WTC11 (cell line): Measurements from ENCODE around the gene DCTN1.

Source experiments
- IRF1 ChIP-seq: sonication (generic); formaldehyde crosslinking; IDR thresholded peaks from 2 replicates; pipeline ENCODE4 v1.8.0; 2023; ENCODE audit warnings: missing genetic modification reagents
- SP1 ChIP-seq: sonication (generic); formaldehyde crosslinking; conservative IDR thresholded peaks from 2 replicates; pipeline ENCODE4 v1.8.1; 2022; ENCODE audit warnings: missing genetic modification reagents
- TEAD4 ChIP-seq: sonication (generic); formaldehyde crosslinking; IDR thresholded peaks from 2 replicates; pipeline ENCODE4 v1.8.0; 2022; ENCODE audit warnings: mild to moderate bottlenecking, missing genetic modification reagents
- USF1 ChIP-seq: sonication (generic); formaldehyde crosslinking; IDR thresholded peaks from 2 replicates; pipeline ENCODE4 v1.8.0; 2022; ENCODE audit warnings: mild to moderate bottlenecking, missing genetic modification reagents
- USF2 ChIP-seq: sonication (generic); formaldehyde crosslinking; IDR thresholded peaks from 2 replicates; pipeline ENCODE4 v1.8.1; 2023; ENCODE audit warnings: mild to moderate bottlenecking, missing genetic modification reagents, moderate library complexity
- ZNF121 ChIP-seq: sonication (generic); formaldehyde crosslinking; IDR thresholded peaks from 2 replicates; pipeline ENCODE4 v1.8.0; 2023; ENCODE audit warnings: missing genetic modification reagents
- ZNF232 ChIP-seq: sonication (generic); formaldehyde crosslinking; IDR thresholded peaks from 2 replicates; pipeline ENCODE4 v1.8.0; 2022; ENCODE audit warnings: mild to moderate bottlenecking, missing genetic modification reagents
- TF ChIP-seq, protein P1 (sequence below): fragments of 200-600 bp; IDR thresholded peaks from 2 replicates; pipeline ENCODE4 v1.8.0; 2022; ENCODE audit warnings: antibody characterized with exemption

DNA sequence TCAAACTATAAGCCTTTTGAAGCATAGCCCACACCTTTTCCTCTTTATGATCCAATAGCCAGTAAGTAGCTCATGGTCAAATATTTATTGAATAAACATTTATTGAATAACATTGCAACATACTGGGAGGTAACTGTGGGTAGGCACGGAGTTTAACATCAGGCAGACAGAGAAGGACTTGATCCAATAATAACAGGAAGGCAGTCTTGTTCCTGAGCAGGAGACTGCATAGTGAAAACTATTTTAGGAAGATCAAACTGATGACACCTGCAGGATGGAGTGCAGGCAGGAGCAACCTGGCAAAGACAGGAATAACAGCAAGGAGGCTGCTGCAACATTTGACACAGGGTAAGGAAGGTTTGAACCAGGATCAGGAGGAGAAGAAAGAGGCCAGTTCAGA is 3.1 kb upstream of the DCTN1 start:
- TF ChIP-seq, protein P1, sequence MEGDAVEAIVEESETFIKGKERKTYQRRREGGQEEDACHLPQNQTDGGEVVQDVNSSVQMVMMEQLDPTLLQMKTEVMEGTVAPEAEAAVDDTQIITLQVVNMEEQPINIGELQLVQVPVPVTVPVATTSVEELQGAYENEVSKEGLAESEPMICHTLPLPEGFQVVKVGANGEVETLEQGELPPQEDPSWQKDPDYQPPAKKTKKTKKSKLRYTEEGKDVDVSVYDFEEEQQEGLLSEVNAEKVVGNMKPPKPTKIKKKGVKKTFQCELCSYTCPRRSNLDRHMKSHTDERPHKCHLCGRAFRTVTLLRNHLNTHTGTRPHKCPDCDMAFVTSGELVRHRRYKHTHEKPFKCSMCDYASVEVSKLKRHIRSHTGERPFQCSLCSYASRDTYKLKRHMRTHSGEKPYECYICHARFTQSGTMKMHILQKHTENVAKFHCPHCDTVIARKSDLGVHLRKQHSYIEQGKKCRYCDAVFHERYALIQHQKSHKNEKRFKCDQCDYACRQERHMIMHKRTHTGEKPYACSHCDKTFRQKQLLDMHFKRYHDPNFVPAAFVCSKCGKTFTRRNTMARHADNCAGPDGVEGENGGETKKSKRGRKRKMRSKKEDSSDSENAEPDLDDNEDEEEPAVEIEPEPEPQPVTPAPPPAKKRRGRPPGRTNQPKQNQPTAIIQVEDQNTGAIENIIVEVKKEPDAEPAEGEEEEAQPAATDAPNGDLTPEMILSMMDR: no peak
- TF ChIP-seq ZNF232 (CRISPR knock-in tag) (no peak), SP1 (CRISPR knock-in tag) (no peak), ZNF121 (CRISPR knock-in tag) (no peak), USF1 (CRISPR knock-in tag) (no peak), TEAD4 (CRISPR knock-in tag) (no peak), IRF1 (CRISPR knock-in tag) (no peak), USF2 (CRISPR knock-in tag) (no peak)
